BLaER1 treated with 17β-estradiol and CSF1 and Interleukin-3, amounts not matched to agents 10 nM and 100 nM (cell line): ENCODE results near the gene C16orf74.

Source experiments
- H3K27ac ChIP-seq, 11 experiments: shearing (Covaris generic); formaldehyde crosslinking; 2 replicates each; pipeline ENCODE4 v1.8.1; 2022
- H3K27me3 ChIP-seq, 11 experiments: shearing (Covaris generic); formaldehyde crosslinking; 2 replicates each; pipeline ENCODE4 v1.8.1; 2022
- H3K36me3 ChIP-seq, 11 experiments: shearing (Covaris generic); formaldehyde crosslinking; 2 replicates each; pipeline ENCODE4 v1.8.1; 2022
- H3K4me1 ChIP-seq, 10 experiments: shearing (Covaris generic); formaldehyde crosslinking; 2 replicates each; pipeline ENCODE4 v1.8.1; 2022
- H3K4me2 ChIP-seq, 11 experiments: shearing (Covaris generic); formaldehyde crosslinking; 2 replicates each; pipeline ENCODE4 v1.8.1; 2022
- H3K4me3 ChIP-seq, 10 experiments: shearing (Covaris generic); formaldehyde crosslinking; 2 replicates each; pipeline ENCODE4 v1.8.1; 2022
- H3K9ac ChIP-seq, 11 experiments: shearing (Covaris generic); formaldehyde crosslinking; 2 replicates each; pipeline ENCODE4 v1.8.1; 2022
- H3K9me3 ChIP-seq, 11 experiments: shearing (Covaris generic); formaldehyde crosslinking; replicated peaks in 1 of 11; 2 replicates each; pipeline ENCODE4 v1.8.1; 2022
- H4K20me1 ChIP-seq, 11 experiments: shearing (Covaris generic); formaldehyde crosslinking; 2 replicates each; pipeline ENCODE4 v1.8.1; 2022
- Cebpa-rat ChIP-seq, 11 experiments: shearing (Covaris generic); IDR thresholded peaks; 2 replicates each; pipeline ENCODE4 v1.8.1; 2022

Gene C16orf74

GRCh38 chr16:85697431-85697830 is 53.5 kb downstream of the C16orf74 start:
- peaks cover 0 to 25% (median 16%) of the 10 kb centered on the region in 10 experiments; a peak in 15 of 20 replicates for H3K4me1 ChIP-seq
- no peak for TF ChIP-seq Cebpa-rat (IDR thresholded peaks at IDR 0.05)
- H3K27me3 ChIP-seq, result no peaks in the 10 kb centered on the region
- no peak overlapping the region for H3K9ac ChIP-seq
- peaks cover 0 to 4% (median 0%) of the 10 kb centered on the region in 11 experiments; a peak in 2 of 22 replicates for H4K20me1 ChIP-seq
- H3K4me3 ChIP-seq, result no peak overlapping the region
- H3K4me2 ChIP-seq, result peak overlapping the region in 5 of 11 experiments; percentile 1 to 32 (median 11); a peak in 3 of 22 replicates
- H3K27ac ChIP-seq, result no peak overlapping the region
- no peaks in the 10 kb centered on the region for H3K9me3 ChIP-seq
- H3K36me3 ChIP-seq, result no peaks in the 10 kb centered on the region

- Histone ChIP-seq H3K27ac (no peak overlapping the region), H3K4me3 (no peak overlapping the region), H3K9ac (no peak overlapping the region), H3K4me1 (peaks cover 0 to 25% (median 14%) of the 10 kb centered on the region in 10 experiments; a peak in 15 of 20 replicates), H4K20me1 (peaks cover 0 to 4% (median 0%) of the 10 kb centered on the region in 11 experiments; a peak in 3 of 22 replicates), H3K27me3 (no peaks in the 10 kb centered on the region), H3K9me3 (no peaks in the 10 kb centered on the region), H3K4me2 (peak overlapping the region in 2 of 11 experiments; percentile 1 to 25; a peak in 1 of 22 replicates), H3K36me3 (no peaks in the 10 kb centered on the region)
- TF ChIP-seq Cebpa-rat (IDR thresholded peaks at IDR 0.05), result no peak
These were observed 54.1 kb downstream of the C16orf74 start for GRCh38 chr16:85696781-85697180.

DNA sequence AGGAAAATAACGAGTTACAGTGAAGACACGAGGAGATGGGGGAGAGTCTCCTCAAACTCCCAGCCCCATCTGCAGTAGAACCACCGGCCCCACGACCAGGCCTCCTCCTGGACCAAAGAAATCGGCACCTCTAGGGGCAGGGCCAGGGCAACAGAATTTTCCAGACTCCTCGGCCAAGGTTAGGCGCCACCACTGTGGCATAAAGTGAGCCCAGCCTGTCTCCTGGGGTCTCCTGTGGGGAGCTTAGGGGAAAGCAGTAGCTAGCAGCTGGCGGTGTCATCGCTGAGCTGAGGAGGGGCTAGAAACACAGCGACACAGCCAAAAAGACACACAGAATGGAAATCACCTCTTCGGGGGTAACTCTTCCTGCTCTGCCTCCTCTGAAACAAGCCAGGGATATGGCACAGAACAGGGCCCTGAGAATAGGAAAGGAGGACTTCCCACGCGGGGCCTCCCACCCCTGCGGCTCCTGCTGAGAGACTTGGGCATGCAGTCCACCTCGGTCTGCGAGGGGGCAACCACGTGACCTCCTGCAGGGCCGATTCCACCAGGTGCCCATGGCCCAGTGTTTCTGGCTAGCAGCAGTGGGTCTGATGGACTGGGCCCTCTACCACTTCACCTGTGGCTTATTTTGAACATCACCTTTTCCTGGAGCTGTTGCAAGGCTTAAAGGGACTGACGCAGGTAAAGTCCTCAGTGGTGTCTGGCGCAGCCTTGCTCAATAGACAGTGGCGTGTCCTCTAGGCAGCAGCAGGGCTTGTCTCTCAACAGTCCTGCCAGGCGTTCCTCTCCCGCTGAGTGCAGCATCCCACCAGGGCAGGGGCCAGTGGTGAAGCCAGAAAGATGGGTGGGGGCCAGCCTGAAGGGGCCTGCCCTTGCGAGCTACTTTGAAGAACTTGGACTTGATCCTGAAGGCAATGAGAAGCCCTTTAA is 55.4 kb downstream of the C16orf74 start:
- Histone ChIP-seq H3K4me2 (peak overlapping the region in 5 of 11 experiments; percentile 16 to 37 (median 33); a peak in 9 of 22 replicates), H3K4me1 (peaks cover 0 to 25% (median 14%) of the 10 kb centered on the region in 10 experiments; a peak in 15 of 20 replicates), H3K36me3 (no peaks in the 10 kb centered on the region), H3K4me3 (no peak overlapping the region), H3K27ac (no peak overlapping the region), H3K9ac (peak overlapping the region in 2 of 11 experiments; percentile 11 to 50; a peak in 3 of 22 replicates), H4K20me1 (peaks cover 0 to 4% (median 0%) of the 10 kb centered on the region in 11 experiments; a peak in 3 of 22 replicates), H3K27me3 (no peaks in the 10 kb centered on the region), H3K9me3 (no peaks in the 10 kb centered on the region)
- no peak for TF ChIP-seq Cebpa-rat (IDR thresholded peaks at IDR 0.05)

GRCh38 chr16:85690469-85691064 is 60.3 kb downstream of the C16orf74 start:
- TF ChIP-seq Cebpa-rat (IDR thresholded peaks at IDR 0.05), result no peak

DNA sequence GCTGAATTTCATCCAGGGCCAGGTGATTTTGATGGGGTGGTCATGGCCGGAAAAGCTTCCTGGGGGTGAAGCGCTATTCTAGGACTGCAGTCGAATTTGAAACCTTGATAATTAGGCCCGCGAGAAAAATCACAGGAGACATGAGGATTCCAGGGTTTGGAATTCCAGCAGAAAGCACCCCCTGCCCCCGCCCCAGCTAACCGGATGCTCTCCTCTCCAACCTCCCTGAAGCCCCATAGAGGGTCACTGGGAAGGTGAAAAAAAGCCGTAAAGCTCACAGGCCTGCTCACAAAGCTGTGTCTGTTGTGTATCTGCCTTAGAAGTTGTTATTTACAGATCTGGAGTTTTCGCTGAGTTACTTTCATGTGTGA is 61.0 kb downstream of the C16orf74 start:
- TF ChIP-seq Cebpa-rat (IDR thresholded peaks at IDR 0.05), result no peak
- H3K4me2 ChIP-seq, result peak overlapping the region in 3 of 11 experiments; percentile 76 to 81 (median 79); a peak in 4 of 22 replicates
- H3K9ac ChIP-seq, result no peak overlapping the region
- H3K4me1 ChIP-seq, result peaks cover 19 to 48% (median 41%) of the 10 kb centered on the region in 10 experiments; a peak in 19 of 20 replicates
- H3K27me3 ChIP-seq, result no peaks in the 10 kb centered on the region
- peaks cover 0 to 17% (median 7%) of the 10 kb centered on the region in 11 experiments; a peak in 7 of 22 replicates for H3K36me3 ChIP-seq
- no peak overlapping the region for H3K27ac ChIP-seq
- H3K4me3 ChIP-seq, result no peak overlapping the region
- H3K9me3 ChIP-seq, result no peaks in the 10 kb centered on the region
- peaks cover 0 to 28% (median 19%) of the 10 kb centered on the region in 11 experiments; a peak in 11 of 22 replicates for H4K20me1 ChIP-seq

More at GRCh38 chr16:85690469-85691064, 60.3 kb downstream of the C16orf74 start:
- Histone ChIP-seq H4K20me1 (peaks cover 0 to 22% (median 13%) of the 10 kb centered on the region in 11 experiments; a peak in 12 of 22 replicates), H3K4me2 (no peak overlapping the region), H3K27ac (no peak overlapping the region), H3K9ac (no peak overlapping the region), H3K4me1 (peaks cover 19 to 48% (median 40%) of the 10 kb centered on the region in 10 experiments; a peak in 19 of 20 replicates), H3K9me3 (no peaks in the 10 kb centered on the region), H3K4me3 (no peak overlapping the region), H3K27me3 (no peaks in the 10 kb centered on the region), H3K36me3 (peaks cover 0 to 11% (median under 1%) of the 10 kb centered on the region in 11 experiments; a peak in 6 of 22 replicates)

DNA sequence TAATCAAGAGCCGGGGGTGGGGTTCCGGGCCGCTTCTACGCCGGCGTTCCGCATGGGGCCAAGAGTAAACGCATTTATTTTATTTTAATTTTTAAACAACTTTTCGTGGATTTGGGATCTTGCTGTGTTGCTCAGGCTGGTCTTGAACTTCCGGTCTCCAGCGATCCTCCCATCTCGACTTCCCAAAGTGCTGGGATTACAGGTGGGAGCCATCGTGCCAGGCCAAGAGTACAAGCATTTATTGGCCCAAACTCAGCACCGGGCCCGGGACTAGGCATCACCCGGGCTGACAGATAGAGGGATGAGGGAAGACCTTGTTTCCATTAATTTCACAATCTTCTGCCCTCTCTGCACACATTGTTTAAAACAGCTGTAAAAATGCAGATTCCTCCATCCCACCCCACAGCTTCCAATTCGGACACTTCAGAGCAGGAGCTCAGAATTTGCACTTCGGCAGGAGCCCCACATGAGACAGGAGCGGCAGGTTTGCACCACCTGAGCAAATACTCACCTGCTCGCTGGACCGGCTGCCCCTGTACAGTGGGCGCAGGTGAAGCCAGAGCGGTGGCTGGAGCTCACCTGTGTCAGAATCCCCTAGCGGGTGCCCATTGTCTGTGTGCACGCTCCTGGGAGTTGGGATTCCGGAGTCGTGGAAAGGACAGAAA is 61.5 kb downstream of the C16orf74 start:
- Histone ChIP-seq H3K27ac (no peak overlapping the region), H4K20me1 (peaks cover 0 to 34% (median 24%) of the 10 kb centered on the region in 11 experiments; a peak in 11 of 22 replicates), H3K9me3 (no peaks in the 10 kb centered on the region), H3K27me3 (no peaks in the 10 kb centered on the region), H3K9ac (peak overlapping the region in 8 of 11 experiments; percentile 13 to 63 (median 50); a peak in 12 of 22 replicates), H3K36me3 (peaks cover 0 to 22% (median 11%) of the 10 kb centered on the region in 11 experiments; a peak in 8 of 22 replicates), H3K4me2 (peak overlapping the region; percentile 76 to 99 (median 84)), H3K4me1 (peaks cover 19 to 46% (median 41%) of the 10 kb centered on the region in 10 experiments; a peak in 19 of 20 replicates), H3K4me3 (peak overlapping the region; percentile 49 to 94 (median 80); a peak in 18 of 20 replicates)
- TF ChIP-seq Cebpa-rat (IDR thresholded peaks at IDR 0.05), result no peak

DNA sequence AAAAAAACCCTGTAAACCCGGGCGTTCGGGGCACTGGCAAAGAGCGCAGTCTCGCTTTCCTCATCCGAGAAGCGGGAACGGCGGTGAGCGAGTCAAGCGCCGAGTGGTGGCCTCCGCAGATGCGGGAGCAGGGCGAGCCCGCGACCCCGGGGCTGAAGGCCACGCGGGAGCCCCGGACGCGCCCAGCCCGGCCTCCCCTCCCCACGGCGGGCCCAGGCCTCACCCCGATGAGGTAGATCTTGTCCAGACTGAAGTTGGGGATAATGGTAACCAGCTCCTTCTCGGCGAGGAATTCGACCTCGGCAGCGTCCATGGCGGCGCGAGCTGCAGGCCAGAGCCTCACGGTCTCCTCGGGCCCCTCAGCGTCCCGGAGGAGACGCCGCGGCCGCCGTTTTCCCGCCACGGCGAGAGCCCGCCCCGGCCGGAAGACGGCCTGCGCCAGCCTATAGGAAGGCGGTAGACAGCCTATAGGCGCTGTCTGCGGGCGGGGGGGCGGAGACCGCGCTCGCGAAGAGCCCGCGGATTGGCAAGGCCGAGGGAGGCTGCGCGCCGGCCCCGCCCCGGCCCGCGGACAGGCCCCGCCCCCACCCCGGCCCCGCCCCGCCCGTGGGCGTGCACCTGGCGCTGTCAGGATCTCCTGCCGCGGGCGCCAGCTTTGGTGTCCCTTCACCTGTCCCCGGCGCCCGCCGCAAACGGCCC is 62.2 kb downstream of the C16orf74 start, which contains the start of gene GINS2:
GINS2 (minus strand) TSS at position 369 of the 699 bp plus-strand sequence; CDS start at position 313, 56 bp downstream.
- Histone ChIP-seq H3K4me2 (peak within 1 kb of the TSS; percentile 86 to 99 (median 94)), H3K27ac (peak within 1 kb of the TSS in 9 of 11 experiments; percentile 56 to 91 (median 83); a peak in 18 of 22 replicates), H3K4me1 (peaks cover 19 to 46% (median 41%) of the 10 kb centered on the region in 10 experiments; a peak in 19 of 20 replicates), H4K20me1 (peaks cover 0 to 40% (median 31%) of the 10 kb centered on the region in 11 experiments; a peak in 13 of 22 replicates), H3K9ac (peak within 1 kb of the TSS; percentile 64 to 90 (median 83)), H3K4me3 (peak within 1 kb of the TSS; percentile 72 to 94 (median 80)), H3K27me3 (no peaks in the 10 kb centered on the region), H3K9me3 (no peaks in the 10 kb centered on the region), H3K36me3 (peaks cover 0 to 29% (median 18%) of the 10 kb centered on the region in 11 experiments; a peak in 10 of 22 replicates)
- TF ChIP-seq Cebpa-rat (IDR thresholded peaks at IDR 0.05), result no peak
